Lung (tissue), 12 donors: Measurements from ENCODE around the gene EML5. TPM values are rescaled to one million over a fixed set of nuclear protein-coding genes. Genes with fewer than 3 reads are reported as not detected.

ENCODE experiments used
- ATAC-seq: fragments of 200-7000 bp; cut with Tn5 transposase; one replicate; pipeline ENCODE4 v1.9.1; 2020; ENCODE audit warnings: moderate number of reproducible peaks; ENCODE audit not compliant: insufficient read depth, low FRiP score
- DNase-seq, 3 donors: peaks; one replicate each; pipeline ENCODE4 v3.0.0-alpha.2; 2013 to 2017
- H3K27ac ChIP-seq, 2 donors: one replicate each; pipeline ENCODE4 v1.5.1; 2013; ENCODE audit warnings: mild to moderate bottlenecking in 2 of 2, moderate library complexity in 2 of 2, control low read depth in 1 of 2, inconsistent platforms in 1 of 2, low read depth in 1 of 2, low read length in 1 of 2
- H3K27me3 ChIP-seq, 3 donors: one replicate each; pipeline ENCODE4 v1.5.1; 2013; ENCODE audit warnings: low read length in 2 of 3; ENCODE audit not compliant: control insufficient read depth in 3 of 3, insufficient read depth in 3 of 3
- H3K36me3 ChIP-seq, 4 donors: one replicate each; pipeline ENCODE4 v1.5.1; 2013; ENCODE audit warnings: low read length in 4 of 4, mild to moderate bottlenecking in 1 of 4, moderate library complexity in 1 of 4; ENCODE audit not compliant: control insufficient read depth in 4 of 4, insufficient read depth in 4 of 4
- H3K4me1 ChIP-seq, 5 donors: one replicate each; pipeline ENCODE4 v1.5.1; 2013; ENCODE audit warnings: low read length in 5 of 5, mild to moderate bottlenecking in 2 of 5, moderate library complexity in 1 of 5; ENCODE audit not compliant: control insufficient read depth in 5 of 5, insufficient read depth in 5 of 5
- H3K4me3 ChIP-seq: one replicate; pipeline ENCODE4 v1.5.1; 2013; ENCODE audit warnings: mild to moderate bottlenecking, control low read depth, moderate library complexity
- H3K9ac ChIP-seq, 2 donors: one replicate each; pipeline ENCODE4 v1.5.1; 2013; ENCODE audit warnings: low read length in 2 of 2, control low read depth in 1 of 2; ENCODE audit not compliant: insufficient read depth in 1 of 2
- H3K9me3 ChIP-seq, 4 donors: one replicate each; pipeline ENCODE4 v1.5.1; 2013; ENCODE audit warnings: low read length in 3 of 4, mild to moderate bottlenecking in 1 of 4, moderate library complexity in 1 of 4; ENCODE audit not compliant: control insufficient read depth in 4 of 4, insufficient read depth in 3 of 4
- WGBS, 2 donors: extraction: QIAGEN DNeasy Blood & Tissue Kit; methylation state at CpG; one replicate each; pipeline ENCODE4 v1.1.7; 2013; 5-methylcytosine and 5-hydroxymethylcytosine counted together
- polyA plus RNA-seq, 2 donors: library from polyadenylated mRNA; stranded (reverse); fragments of 200-250 nt; gene quantifications; one replicate each; pipeline ENCODE4 v1.2.1, GENCODE V29; 2013
- total RNA-seq, 2 donors: library from RNA; depleted of rRNA in 1 of 2; stranded (reverse); fragments of >200 nt in 1 of 2; gene quantifications; one replicate each; pipeline ENCODE4 v1.2.1, GENCODE V29; 2014 to 2021
- TF ChIP-seq, protein P1 (sequence below): IDR thresholded peaks from 2 replicates; pipeline ENCODE4 v1.5.1; 2012; ENCODE audit warnings: mild to moderate bottlenecking; ENCODE audit errors: control extremely low read depth, extremely low read depth
- donor health status: control.
- donor health status: control.
- donor health status: Bipolar disorder and iron deficiency.
- donor health status: healthy.
- donor health status: DM: yes; HTN: yes; CAD: no.

Gene EML5
- total and polyA plus RNA-seq, 4 donors = 0.31 to 10.2 (median 1.2) TPM

DNA sequence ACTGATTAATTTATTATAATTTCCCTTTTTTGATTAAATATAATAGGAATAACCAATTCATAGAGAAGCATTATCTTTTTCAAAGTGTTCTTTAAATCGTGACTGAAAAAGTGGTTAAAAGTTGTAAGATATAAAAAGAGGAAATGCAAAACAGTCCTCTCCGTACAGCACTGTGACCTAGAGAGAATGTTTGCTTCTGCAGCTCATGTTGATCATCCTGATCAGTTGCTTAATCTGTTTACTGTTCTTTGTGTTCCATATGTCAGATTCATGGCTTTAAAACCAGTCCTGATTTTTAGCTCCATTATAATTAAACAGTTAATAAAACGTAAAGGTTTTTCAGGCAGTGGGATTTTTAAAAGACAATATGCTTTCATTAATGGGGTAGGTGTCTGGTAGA is 36.4 kb upstream of the EML5 start:
- WGBS, 2 donors = 29 to 48% methylated on average over 3 of the region's 3 CpGs
- ATAC-seq = no peak

DNA sequence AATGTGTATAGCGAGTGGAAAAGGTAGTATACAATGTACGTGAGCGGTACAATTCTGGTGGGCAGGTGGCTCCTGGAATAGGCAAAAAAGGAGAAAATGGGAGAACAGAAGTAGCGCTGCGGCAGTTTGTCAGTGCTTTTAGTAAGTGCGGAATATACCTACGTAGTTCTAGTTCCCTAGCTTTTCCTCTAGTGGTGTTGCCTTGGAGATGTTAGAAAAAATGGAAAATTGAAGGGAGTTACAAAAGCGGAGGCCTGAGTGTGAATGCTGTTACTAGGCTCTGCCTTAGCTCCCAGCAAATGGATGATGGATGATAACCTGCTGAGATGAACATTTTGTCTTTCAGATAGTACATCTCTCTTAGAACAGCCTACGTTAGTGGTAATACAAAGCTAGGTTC is 32.8 kb upstream of the EML5 start:
- WGBS, 2 donors = 93 to 95% methylated on average over 9 of the region's 9 CpGs
- no peak overlapping the region for H3K27ac ChIP-seq
- peaks cover 0 to 10% (median 0%) of the 10 kb centered on the region in 5 donors for H3K4me1 ChIP-seq
- H3K36me3 ChIP-seq = no peaks in the 10 kb centered on the region
- H3K27me3 ChIP-seq = no peaks in the 10 kb centered on the region
- TF ChIP-seq, protein P1, sequence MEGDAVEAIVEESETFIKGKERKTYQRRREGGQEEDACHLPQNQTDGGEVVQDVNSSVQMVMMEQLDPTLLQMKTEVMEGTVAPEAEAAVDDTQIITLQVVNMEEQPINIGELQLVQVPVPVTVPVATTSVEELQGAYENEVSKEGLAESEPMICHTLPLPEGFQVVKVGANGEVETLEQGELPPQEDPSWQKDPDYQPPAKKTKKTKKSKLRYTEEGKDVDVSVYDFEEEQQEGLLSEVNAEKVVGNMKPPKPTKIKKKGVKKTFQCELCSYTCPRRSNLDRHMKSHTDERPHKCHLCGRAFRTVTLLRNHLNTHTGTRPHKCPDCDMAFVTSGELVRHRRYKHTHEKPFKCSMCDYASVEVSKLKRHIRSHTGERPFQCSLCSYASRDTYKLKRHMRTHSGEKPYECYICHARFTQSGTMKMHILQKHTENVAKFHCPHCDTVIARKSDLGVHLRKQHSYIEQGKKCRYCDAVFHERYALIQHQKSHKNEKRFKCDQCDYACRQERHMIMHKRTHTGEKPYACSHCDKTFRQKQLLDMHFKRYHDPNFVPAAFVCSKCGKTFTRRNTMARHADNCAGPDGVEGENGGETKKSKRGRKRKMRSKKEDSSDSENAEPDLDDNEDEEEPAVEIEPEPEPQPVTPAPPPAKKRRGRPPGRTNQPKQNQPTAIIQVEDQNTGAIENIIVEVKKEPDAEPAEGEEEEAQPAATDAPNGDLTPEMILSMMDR = no peak
- H3K9ac ChIP-seq = peak overlapping the region in 1 of 2 donors; percentile 98
- ATAC-seq (no peak), DNase-seq (no peak)
- no peak overlapping the region for H3K4me3 ChIP-seq
- H3K9me3 ChIP-seq = no peaks in the 10 kb centered on the region

More for the DNA sequence above, 36.4 kb upstream of the EML5 start:
- TF ChIP-seq, protein P1 = no peak
- Histone ChIP-seq H3K9ac (no peak overlapping the region), H3K4me1 (peaks cover 0 to 17% (median 5%) of the 10 kb centered on the region in 5 donors), H3K27ac (peak overlapping the region in 1 of 2 donors; percentile 6), H3K36me3 (peaks cover 0 to 3% (median 0%) of the 10 kb centered on the region in 4 donors), H3K9me3 (no peaks in the 10 kb centered on the region), H3K4me3 (no peak overlapping the region), H3K27me3 (no peaks in the 10 kb centered on the region)
- no peak for DNase-seq

DNA sequence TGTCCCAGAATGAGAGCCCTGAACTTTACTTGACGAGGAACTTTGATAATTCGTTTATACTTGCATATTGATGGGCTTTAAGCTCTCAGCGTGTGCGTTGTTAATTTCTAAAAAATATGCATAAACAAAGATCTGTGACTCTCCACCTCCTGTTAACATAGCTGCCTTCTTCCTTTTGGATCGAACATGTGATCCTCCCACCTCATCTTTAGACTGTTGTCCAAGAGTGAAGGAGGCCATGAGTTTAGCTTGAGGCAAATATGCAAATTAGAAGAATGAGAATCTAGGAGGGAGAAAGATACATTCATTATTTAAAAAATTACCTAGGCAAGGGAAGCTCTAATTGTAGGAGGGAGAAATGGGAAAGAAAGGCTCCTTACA is 32.3 kb upstream of the EML5 start:
- peak in 1 of 3 donors; percentile 18 for DNase-seq
- TF ChIP-seq, protein P1 = no peak
- no peaks in the 10 kb centered on the region for H3K36me3 ChIP-seq
- peak overlapping the region; percentile 79 to 98 for H3K9ac ChIP-seq
- H3K4me3 ChIP-seq = peak overlapping the region; percentile 57
- ATAC-seq = no peak
- WGBS, 2 donors = 6 to 8% methylated on average over 5 of the region's 5 CpGs
- peak overlapping the region; percentile 83 to 90 for H3K27ac ChIP-seq
- H3K27me3 ChIP-seq = peaks cover 0 to 2% (median 0%) of the 10 kb centered on the region in 3 donors
- H3K4me1 ChIP-seq = peaks cover 0 to 10% (median 0%) of the 10 kb centered on the region in 5 donors
- no peaks in the 10 kb centered on the region for H3K9me3 ChIP-seq
